Measurements from ENCODE around the gene DENND2D. TPM values are rescaled to one million over a fixed set of nuclear protein-coding genes. Genes with fewer than 3 reads are reported as not detected.
A peak's percentile ranks its signal among the peaks of the same experiment; 100 is the strongest.

Gene DENND2D
- total RNA-seq, 4 donors from 2014 or later, result 1.4 to 16.6 (median 6.4) TPM

- Histone ChIP-seq H3K36me3 (no peaks in the 10 kb centered on the region), H3K27me3 (no peaks in the 10 kb centered on the region), H3K4me3 (no peak overlapping the region), H3K9me3 (no peaks in the 10 kb centered on the region), H3K27ac (no peak overlapping the region), H3K4me1 (peaks cover 0 to 42% (median 7%) of the 10 kb centered on the region in 3 donors)
- WGBS, 2 donors (ENCODE audit: low coverage in 1 of 2), result 61 to 100% methylated on average over 2 to 4 of the region's 4 CpGs
- no peak for ATAC-seq
- TF ChIP-seq POLR2AphosphoS5 (IDR thresholded peaks at IDR 0.05) (no peak), POLR2A (IDR thresholded peaks at IDR 0.05) (no peak), EP300 (IDR thresholded peaks at IDR 0.05) (no peak), CTCF (IDR thresholded peaks at IDR 0.05) (no peak)
Observed at GRCh38 chr1:111195002-111195684, 5.3 kb downstream of the DENND2D start.

- H3K9me3 ChIP-seq, result no peaks in the 10 kb centered on the region
- 88 to 92% methylated on average over 3 of the region's 3 CpGs for WGBS, 2 donors (ENCODE audit: low coverage in 1 of 2)
- no peak for TF ChIP-seq CTCF (IDR thresholded peaks at IDR 0.05)
- TF ChIP-seq EP300 (IDR thresholded peaks at IDR 0.05), result no peak
- TF ChIP-seq POLR2A (IDR thresholded peaks at IDR 0.05), result no peak
- TF ChIP-seq POLR2AphosphoS5 (IDR thresholded peaks at IDR 0.05), result no peak
- no peak overlapping the region for H3K4me3 ChIP-seq
- H3K27ac ChIP-seq, result peak overlapping the region in 1 of 4 donors; percentile 24
- peaks cover 0 to 8% of the 10 kb centered on the region in 2 donors for H3K36me3 ChIP-seq
- H3K4me1 ChIP-seq, result peaks cover 0 to 42% (median 7%) of the 10 kb centered on the region in 3 donors
- ATAC-seq, result no peak
- no peaks in the 10 kb centered on the region for H3K27me3 ChIP-seq
Observed at GRCh38 chr1:111193712-111194480, 6.5 kb downstream of the DENND2D start.

- peaks cover 0 to 42% (median 7%) of the 10 kb centered on the region in 3 donors for H3K4me1 ChIP-seq
- ATAC-seq, result no peak
- H3K27ac ChIP-seq, result peak overlapping the region in 3 of 4 donors; percentile 12 to 24 (median 22)
- H3K36me3 ChIP-seq, result peaks cover 0 to 18% of the 10 kb centered on the region in 2 donors
- no peaks in the 10 kb centered on the region for H3K27me3 ChIP-seq
- no peak overlapping the region for H3K4me3 ChIP-seq
- H3K9me3 ChIP-seq, result no peaks in the 10 kb centered on the region
- 30 to 53% methylated on average over 8 to 9 of the region's 10 CpGs for WGBS, 2 donors (ENCODE audit: low coverage in 1 of 2)
- TF ChIP-seq CTCF (IDR thresholded peaks at IDR 0.05) (no peak), POLR2AphosphoS5 (IDR thresholded peaks at IDR 0.05) (no peak), POLR2A (IDR thresholded peaks at IDR 0.05) (no peak), EP300 (IDR thresholded peaks at IDR 0.05) (no peak)
Observed at GRCh38 chr1:111192658-111193519, 7.6 kb downstream of the DENND2D start.

- Histone ChIP-seq H3K9me3 (no peaks in the 10 kb centered on the region), H3K4me1 (peaks cover 0 to 42% (median 7%) of the 10 kb centered on the region in 3 donors), H3K36me3 (peaks cover 0 to 27% of the 10 kb centered on the region in 2 donors), H3K27me3 (no peaks in the 10 kb centered on the region), H3K4me3 (no peak overlapping the region), H3K27ac (peak overlapping the region in 1 of 4 donors; percentile 22)
- no CpG with 5 or more reads among the region's 5 CpGs for WGBS, 2 donors (ENCODE audit: low coverage in 1 of 2)
- TF ChIP-seq POLR2AphosphoS5 (IDR thresholded peaks at IDR 0.05) (no peak), EP300 (IDR thresholded peaks at IDR 0.05) (no peak), POLR2A (IDR thresholded peaks at IDR 0.05) (no peak), CTCF (IDR thresholded peaks at IDR 0.05) (no peak)
- no peak for ATAC-seq
Observed at GRCh38 chr1:111192074-111192473, 8.4 kb downstream of the DENND2D start.

Data from gastroesophageal sphincter (tissue), 4 donors.